HG03108 (cell line): ENCODE results near the gene CEP41.

Source experiments
- ATAC-seq: cut with Tn5 transposase; IDR thresholded peaks from one replicate; pipeline ENCODE4 v1.9.1; 2021; ENCODE audit warnings: moderate library complexity; ENCODE audit not compliant: unreplicated experiment

The CEP41 gene

GRCh38 chr7:130353196-130353595, 87.6 kb downstream of the CEP41 start:
- ATAC-seq: no peak

DNA sequence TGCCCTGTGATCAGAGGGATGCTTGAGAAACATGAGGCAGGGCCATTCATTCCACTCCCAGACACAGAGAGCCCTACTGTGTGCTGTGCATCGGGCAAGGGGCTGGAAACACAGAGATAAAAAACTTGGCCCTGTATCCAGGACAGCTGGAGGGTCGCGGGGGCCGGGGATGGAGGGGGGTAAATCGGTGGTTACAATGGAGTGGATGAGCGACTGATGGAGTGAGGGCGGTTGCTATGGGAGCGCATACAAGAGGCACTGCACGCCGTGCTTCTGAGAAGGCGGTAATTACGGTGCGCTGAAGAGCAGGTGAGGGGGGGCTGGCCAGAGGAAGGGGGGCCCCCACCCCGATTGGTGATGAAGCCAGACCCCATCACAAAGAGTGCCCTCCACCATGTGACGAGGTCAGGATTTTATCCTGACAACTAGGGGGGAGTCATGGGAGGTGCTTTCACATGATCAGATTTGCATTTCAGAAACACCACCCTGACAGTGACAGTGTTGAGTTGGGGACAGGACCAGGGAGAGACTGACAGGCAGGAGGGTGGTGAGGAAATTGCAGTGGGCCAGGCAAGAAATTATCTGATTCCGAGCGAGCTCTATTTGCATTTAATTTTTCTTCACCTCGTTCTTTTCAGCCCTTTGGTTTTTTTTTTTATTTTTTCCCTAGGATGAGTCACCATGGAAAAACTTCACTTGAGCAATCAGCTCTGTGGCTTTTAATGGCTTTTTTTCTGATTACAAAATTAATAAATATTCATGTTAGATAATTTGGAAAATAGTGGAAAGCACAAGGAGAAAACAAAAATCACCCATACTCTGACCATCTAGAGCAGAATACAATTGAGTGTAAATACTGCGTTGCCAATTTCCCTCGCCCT, 88.4 kb downstream of the CEP41 start:
- no peak for ATAC-seq

DNA sequence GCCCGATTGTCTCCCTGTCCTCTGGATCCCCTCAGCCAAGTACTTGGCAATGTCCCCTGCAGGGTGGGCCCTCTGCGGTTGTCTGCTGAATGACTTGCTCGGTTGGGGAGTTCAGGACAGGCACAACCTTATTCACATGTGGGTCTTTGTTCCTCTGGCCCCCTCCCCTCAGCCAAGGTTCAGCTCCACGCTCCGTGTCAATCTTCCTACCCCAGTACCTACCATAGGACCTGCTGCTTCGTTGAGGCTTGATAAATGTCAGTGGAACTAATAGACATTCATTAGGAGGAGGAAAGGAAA, 89.1 kb downstream of the CEP41 start:
- ATAC-seq: no peak

GRCh38 chr7:130350945-130351790, 89.6 kb downstream of the CEP41 start:
- no peak for ATAC-seq

GRCh38 chr7:130349911-130350782, 90.7 kb downstream of the CEP41 start:
- ATAC-seq: no peak

DNA sequence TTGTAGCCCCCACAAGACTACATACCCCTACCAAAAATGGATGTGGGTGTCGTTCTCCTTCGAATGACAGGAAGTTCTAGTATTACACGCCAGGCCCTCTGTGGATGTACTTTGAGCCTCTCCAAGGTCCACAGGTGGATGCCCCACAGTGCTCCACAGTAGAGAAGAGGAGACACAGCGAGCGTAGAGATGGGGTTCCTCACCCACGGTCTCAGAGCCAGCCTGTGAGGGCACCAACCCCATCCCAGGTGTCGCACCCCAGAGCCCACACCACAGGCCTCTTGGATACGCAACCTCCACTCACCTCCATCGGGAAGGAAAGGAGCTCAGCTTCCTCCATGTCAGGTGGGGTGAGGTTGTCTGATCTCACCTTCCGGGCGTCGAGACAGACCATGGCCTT, 93.9 kb downstream of the CEP41 start:
- no peak for ATAC-seq

GRCh38 chr7:130346177-130346905, 94.5 kb downstream of the CEP41 start:
- no peak for ATAC-seq

GRCh38 chr7:130345725-130346124, 95.1 kb downstream of the CEP41 start:
- no peak for ATAC-seq

GRCh38 chr7:130345136-130345535, 95.7 kb downstream of the CEP41 start:
- no peak for ATAC-seq

GRCh38 chr7:130344271-130344866, 96.4 kb downstream of the CEP41 start, which contains the start of gene CPA5:
Gene CPA5, plus strand, starts transcription at chr7:130344816. Its CDS starts 1,670 bp downstream, at chr7:130346486.
- no peak for ATAC-seq
